Raji (cell line): Measurements from ENCODE around the gene CBY1.

Experiments
- POLR2A ChIP-seq: IDR thresholded peaks from 2 replicates; pipeline ENCODE4 v1.6.1; 2011; ENCODE audit warnings: low read depth, low read length, control low read depth; ENCODE audit not compliant: insufficient read depth

CBY1 gene

GRCh38 chr22:38709306-38709705 lies 52.9 kb downstream of the CBY1 start:
- TF ChIP-seq POLR2A = no peak

GRCh38 chr22:38710351-38710750 lies 53.9 kb downstream of the CBY1 start:
- TF ChIP-seq POLR2A = no peak

- TF ChIP-seq POLR2A = no peak
Observed at GRCh38 chr22:38710866-38711265, 54.4 kb downstream of the CBY1 start.

- TF ChIP-seq POLR2A = no peak
Observed at GRCh38 chr22:38712486-38713207, 56.2 kb downstream of the CBY1 start.

- no peak for TF ChIP-seq POLR2A
Observed at GRCh38 chr22:38713921-38714320, 57.5 kb downstream of the CBY1 start.

- TF ChIP-seq POLR2A = no peak
Observed at GRCh38 chr22:38715176-38715764, 58.8 kb downstream of the CBY1 start.

- TF ChIP-seq POLR2A = no peak
Observed at GRCh38 chr22:38715852-38716251, 59.4 kb downstream of the CBY1 start.

- TF ChIP-seq POLR2A = no peak
Observed at GRCh38 chr22:38716271-38716670, 59.8 kb downstream of the CBY1 start.

GRCh38 chr22:38716826-38717225 lies 60.4 kb downstream of the CBY1 start:
- no peak for TF ChIP-seq POLR2A

- TF ChIP-seq POLR2A = no peak
Observed at GRCh38 chr22:38717244-38717643, 60.8 kb downstream of the CBY1 start.

- TF ChIP-seq POLR2A = no peak
Observed at GRCh38 chr22:38718414-38718813, 62.0 kb downstream of the CBY1 start.

GRCh38 chr22:38719196-38719595 lies 62.8 kb downstream of the CBY1 start:
- no peak for TF ChIP-seq POLR2A

GRCh38 chr22:38720350-38720749 lies 63.9 kb downstream of the CBY1 start:
- TF ChIP-seq POLR2A = no peak

GRCh38 chr22:38721551-38721950 lies 65.1 kb downstream of the CBY1 start:
- no peak for TF ChIP-seq POLR2A
